Hindlimb muscle (tissue), 1 donor: ENCODE data around the gene CD84. TPM values are rescaled to one million over a fixed set of nuclear protein-coding genes. Genes with fewer than 3 reads are reported as not detected.
"Not testable (repeated sequence)": the region's sequence is repeated elsewhere in the genome, so short reads cannot be mapped to it uniquely, and the experiment has no call there.

Experiments used
- DNase-seq: peaks from one replicate; pipeline ENCODE4 v3.0.0-alpha.2; 2013
- polyA plus RNA-seq: library from polyadenylated mRNA; unstranded; fragments of 120-200 nt; gene quantifications from one replicate; pipeline ENCODE4 v1.2.1, GENCODE V29; 2013; ENCODE audit not compliant: insufficient read length

The CD84 gene, protein sequence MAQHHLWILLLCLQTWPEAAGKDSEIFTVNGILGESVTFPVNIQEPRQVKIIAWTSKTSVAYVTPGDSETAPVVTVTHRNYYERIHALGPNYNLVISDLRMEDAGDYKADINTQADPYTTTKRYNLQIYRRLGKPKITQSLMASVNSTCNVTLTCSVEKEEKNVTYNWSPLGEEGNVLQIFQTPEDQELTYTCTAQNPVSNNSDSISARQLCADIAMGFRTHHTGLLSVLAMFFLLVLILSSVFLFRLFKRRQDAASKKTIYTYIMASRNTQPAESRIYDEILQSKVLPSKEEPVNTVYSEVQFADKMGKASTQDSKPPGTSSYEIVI
- polyA plus RNA-seq: 3.2 TPM

DNA sequence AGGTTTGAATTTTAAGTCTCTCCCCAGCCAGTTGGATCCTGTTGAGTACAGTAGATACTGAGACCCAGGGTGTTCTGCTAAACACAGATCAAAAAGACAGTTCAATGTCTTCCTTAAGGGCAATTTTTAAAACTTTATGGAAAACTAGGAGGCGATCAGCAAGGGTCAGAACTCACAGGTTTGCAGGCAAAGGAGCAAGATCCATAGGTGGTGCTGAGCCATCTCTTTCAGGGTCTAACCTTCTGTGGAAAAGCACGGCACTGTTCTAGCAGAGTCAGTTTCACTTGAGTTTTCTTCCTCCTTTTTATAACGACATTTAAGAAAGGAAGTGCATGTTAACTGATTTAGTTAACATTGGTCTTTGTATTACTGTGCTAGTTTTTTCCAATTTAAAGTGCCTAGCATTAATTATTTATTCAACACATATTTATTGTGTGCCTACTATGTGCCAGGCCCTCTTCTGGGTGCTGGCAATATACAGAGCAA, at the start of gene CD84:
CD84 (minus strand) TSS at position 281 of the 486 bp plus-strand sequence; CDS start at position 222, 59 bp downstream.
- no peak for DNase-seq

DNA sequence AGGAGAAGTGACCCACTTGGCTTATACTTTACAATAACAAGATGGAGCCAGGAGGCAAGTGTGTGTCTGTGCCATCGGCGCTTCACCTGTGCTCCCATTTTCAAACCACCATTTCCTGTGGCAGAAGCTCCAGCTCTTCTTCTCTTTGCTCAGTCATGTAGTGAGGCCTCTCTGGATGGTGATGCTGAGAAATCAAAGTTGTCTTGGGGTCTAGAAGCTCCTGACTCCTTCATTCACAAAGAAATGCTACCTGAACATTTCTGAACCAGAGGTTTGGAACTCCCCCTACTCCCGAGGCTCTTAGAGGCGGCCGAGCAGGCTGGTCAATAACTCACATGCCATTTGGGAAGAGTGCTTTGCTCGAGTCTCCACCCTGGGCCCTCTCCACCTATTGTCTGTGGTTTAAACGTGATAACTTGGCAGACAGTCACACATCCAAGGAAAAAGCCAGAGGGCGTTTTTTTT, 49.5 kb upstream of the CD84 start:
- DNase-seq: no peak

DNA sequence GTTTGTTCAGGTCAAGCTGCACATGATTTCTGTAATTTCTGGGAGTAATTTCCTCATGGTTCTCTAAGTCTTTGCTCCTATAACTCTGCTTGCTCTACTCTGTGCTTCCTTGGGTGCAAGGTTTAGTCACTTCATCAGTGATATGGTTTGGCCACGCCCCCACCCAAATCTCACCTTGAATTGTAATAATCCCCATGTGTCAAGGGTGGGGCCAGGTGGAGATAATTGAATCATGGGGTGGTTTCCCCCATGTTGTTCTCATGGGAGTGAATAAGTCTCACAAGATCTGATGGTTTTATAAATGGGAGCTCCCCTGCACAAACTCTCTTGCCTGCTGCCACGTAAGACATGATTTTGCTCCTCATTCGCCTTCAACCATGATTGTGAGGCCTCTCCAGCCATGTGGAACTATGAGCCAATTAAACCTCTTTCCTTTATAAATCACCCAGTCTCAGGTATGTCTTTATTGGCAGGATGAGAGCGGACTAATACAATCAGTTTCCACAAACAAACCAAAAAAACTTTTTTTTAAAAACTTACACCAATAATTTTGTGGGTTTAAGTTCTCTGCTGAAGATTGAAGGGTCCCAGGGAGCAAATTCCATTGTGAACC, 48.5 kb upstream of the CD84 start:
- DNase-seq: not testable (repeated sequence)

DNA sequence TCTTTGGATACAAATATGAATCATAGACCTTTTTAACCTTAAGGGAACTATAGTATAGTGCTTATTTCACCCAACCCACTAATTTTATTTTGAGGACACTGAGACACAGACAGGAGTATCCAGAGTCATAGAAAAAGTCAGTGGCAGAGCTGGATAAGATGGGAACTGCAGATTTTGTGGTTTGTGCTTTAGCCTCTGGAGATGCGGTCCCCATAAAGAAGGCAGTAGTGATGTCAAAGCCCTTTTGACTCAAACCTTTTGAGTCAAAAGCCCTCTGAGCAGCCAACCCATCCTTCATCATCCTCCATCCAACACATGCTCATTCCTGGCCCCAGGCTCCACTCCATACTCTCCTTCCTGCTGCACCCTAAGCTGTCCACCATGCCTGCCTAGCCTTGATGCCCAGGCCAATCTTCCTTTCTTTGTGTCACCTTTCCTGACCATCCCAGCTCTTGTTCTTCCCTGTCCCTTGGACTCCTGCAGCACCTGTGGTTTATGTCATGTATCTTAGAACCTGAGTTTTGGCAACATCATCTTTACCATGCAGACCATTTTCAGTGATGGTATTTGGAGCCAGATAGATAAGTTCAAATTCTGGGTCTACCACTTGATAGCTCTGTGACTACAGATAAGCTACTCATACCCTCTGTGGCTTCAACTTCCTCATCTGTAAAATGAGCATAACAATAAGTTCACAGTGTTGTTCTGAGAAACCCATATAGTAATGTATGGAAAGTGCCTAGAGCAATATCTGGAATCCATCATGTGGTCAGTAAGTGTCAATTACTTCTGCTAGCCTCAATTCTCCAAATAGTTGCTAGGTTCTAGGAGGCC, 47.4 kb upstream of the CD84 start:
- no peak for DNase-seq

DNA sequence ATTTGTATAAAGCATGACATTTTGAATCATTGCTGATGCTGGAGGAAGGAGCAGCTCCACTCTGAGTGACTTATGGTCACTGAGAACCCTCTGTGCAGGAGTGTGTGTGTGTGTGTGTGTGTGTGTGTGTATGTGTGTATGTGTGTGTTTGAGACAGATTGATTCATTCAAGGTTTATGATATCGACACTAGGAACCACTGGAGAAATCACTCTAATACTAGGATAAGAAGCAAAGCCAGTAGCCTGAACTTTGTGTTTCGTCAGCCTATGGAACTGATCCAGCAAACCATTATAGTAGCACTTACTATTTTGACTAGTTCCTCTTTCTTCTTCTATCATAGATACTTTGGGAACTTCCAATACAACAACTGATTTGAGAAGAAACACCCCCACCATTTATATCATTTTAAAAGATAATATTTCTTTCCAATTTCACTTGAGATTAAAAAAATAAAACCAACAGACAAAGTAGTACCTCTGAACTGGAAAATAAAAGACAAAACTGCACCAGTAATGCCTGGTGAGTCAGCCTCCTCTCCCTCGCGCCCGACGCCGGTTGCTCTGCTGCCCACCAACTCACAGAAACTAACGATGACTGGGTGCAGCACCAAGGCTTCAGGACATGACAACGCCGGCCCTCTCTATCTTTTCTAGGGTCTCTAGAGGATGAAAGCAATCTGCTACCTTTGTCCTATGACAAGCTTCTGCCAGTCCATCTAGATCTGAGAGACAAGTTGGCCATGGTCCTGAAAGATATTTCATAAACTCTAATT, 46.6 kb upstream of the CD84 start:
- DNase-seq: no peak

DNA sequence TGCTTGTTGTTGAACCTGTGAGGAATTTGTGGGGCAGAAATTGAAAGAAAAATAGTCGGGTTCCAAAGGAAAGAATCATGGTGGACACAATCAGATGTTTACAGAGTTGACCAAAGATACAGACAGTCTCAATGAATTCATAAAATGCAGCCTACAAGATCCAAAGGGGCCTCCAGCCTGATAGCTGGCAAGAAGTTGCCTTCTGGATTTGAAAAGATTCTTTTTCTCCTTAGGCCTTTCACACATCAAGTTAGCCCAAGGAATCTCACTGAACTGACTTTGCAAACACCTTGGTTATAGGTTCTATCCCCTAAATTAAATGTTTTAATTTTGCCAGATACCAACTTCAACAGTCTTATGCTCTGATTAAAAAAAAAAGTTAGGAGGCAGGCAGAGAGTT, 46.0 kb upstream of the CD84 start:
- no peak for DNase-seq

DNA sequence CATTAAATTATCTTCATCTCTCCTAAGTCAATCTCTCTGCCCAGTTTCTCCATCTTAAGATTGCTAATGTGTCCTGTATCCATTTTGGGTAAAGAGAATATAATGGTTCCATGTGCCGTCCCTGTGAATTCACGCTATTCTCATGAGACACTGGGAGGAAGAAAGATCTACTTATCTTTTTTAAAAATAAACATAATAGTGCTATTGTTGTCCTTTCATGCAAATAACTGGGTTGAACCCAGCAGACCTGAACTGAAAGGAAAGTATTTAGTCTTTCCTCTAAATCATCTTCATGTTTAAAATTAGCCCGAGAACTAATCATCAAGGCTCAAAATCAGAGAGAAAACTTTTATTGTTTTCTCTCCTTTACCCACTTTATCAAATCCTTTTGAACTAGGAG, 45.2 kb upstream of the CD84 start:
- DNase-seq: no peak

DNA sequence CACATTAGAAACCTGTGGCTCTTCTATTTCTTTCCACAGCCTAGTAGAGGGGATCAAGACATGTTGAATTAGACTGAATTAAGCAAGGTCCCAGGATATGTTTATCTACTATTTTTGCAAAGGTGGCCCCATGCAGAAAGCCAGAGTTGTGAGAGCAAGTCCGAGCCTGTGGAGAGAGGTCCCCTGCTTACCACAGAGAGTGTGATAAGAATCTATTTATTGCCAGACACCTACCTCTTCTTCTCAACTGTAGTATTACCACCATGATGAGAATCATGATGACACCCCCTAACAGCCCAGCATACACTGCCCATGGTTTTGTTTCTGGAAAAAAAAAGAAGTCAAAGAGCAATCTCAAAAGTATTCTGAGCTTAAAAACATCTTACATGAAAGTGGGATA, 44.6 kb upstream of the CD84 start:
- DNase-seq: no peak

DNA sequence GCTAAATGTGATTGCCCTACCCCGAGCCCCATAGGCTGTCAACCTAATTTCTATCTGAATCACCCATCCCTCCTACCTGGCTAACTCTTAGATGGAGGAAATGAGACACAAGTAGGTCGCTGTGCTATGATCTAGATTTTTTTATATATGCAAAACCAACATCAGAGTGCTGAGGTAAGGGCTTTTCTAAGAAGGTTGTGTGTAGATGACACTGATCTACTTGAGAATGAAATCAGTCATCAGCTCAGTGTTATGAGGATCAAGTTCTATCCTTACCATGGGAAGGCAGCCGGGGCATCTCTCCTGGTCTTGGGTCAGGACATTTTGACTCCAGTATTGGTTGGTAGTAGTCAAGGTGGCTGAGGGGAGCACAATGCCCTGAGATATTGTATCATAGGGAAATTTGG, 43.9 kb upstream of the CD84 start:
- no peak for DNase-seq

DNA sequence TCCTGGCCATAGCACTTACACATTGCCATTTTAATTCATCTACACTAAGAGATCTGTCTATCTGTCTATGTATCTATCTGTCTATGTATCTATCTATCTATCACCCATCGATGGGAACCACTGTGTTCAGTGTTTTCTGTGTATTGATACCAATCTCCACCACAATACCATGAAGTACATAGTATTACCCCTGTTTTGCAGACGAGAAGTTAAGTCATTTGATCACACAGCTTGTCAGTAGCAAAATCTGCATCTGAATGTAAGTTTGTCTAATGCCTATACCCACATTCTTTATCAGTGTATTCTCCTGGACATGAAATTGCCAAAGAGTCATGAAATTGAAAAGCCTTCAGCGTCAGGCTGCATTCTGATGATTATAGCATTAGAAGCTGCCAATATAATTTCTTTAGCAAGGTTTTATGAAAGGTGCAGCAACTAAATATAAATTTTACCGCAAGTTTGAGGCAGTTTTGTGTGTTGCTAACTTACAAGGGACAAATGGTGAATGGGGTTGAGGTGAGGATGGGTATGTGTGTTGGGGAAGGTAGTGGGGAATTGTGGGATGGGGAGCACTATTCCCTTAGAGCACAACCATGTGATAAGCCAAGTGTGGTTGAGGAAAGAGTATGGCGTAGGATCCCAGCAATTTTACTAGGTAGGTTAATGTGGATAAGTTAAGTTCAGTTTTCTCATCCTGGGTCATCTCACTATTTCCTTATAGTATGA, 43.4 kb upstream of the CD84 start:
- DNase-seq: no peak

DNA sequence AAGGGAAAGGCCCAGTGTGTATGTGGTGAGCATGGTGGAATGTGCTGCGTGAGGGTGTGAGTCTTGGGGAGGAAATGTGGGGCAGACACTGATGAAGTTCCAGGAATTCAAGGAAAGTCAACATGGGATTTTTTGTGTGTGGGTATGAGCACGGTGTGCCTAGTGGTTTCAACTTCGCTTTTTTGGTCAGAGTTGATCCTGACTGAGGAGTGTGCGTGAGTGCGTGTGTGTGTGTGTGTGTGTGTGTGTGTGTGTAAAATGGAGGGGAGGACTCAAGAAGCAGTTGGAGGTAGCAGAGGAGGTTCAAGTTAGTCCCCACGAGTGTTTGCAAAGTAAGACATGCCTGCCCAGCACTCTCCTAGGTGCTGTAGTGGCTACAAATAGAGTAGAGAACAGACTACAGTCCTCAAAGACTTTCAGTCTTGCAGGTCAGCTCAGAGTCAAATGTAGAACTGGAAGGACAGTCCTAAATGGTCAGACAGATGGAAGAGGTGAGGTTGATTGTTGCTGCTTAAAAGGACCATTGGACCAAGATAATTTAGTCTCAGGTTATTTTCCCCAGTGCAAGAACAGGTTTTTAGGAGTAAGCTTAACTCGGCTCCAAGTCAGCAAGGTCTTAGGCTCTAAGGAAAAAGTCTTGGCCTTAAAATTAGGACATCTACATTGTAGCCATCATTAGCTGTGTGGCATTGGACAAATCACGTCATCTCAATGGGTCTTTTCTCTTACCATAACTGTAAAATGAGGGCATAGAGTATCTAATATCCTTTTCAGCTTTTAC, 42.5 kb upstream of the CD84 start:
- DNase-seq: no peak

DNA sequence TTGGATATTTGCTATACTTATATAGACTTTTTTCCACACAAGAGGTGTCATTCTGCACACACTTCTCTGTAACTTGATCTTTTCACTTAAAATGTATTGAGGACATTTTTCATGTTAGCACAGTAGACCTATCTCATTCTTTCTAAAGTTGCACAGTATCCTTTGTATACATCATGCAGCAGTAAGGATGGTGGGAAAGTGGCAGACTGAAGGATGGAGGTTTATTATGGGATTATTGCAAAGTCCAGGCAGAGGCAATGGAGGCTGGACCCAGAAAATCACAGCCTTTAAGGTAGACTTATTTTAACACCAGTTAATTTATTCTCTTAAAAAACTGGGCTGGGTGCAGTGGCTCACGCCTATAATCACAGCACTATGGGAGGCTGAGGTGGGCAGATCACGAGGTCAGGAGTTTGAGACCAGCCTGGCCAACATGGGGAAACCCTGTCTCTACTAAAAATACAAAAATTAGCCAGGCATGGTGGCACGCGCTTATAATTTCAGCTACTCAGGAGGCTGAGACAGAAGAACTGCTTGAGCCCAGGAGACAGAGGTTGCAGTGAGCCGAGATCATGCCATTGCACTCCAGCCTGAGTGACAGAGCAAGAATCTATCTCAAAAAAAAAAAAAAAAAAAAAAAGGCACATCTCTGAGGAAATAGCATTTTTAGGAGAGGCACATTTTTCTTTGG, 41.8 kb upstream of the CD84 start:
- no peak for DNase-seq

DNA sequence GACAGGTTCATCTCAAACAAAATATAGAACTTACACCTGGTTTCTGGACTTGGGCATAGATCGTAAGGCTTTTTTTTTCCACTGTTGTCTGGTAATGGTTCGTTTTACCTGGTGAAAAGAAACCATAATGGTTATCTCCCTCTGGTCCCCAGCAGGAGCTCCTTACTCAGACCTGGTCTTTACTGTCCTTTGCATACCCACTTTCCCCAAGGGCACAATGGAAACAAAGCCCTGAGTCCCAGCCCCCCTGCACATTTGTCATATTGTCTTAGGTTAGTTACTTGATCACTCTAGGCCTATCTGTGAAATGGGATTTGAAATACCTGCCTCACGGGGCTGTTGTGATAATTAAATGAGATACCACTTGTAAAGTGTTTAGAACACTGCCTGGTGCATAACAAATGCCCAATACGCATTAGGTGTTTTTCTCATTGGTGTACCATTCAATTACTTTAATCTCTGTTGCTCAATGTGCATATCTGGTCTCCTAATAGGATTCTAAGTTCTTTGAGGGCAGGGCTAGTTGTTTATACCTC, 40.5 kb upstream of the CD84 start:
- DNase-seq: no peak

DNA sequence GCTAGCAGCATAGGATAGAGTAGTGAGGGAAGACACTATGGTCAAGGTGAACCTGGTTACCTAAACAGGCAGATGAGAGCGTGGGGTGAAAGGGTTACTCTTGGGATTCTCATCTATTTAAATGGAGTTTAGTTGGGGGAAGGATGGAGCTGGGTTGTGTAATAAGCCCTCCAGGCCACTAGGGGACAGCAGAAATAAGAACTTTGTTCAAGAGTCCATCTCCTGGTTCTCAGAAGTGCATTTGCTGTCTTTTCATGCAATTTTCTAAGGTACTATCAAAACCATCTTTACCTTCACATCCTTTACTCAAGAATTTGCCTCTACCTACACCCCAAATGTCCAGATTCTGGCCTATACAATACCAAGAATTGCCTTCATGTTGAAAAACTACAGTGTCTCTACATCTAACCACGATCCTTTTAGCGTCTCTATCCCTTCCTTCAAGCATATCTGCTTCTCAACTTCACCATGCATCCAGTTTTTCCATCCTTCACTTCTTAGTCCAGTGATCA, 39.5 kb upstream of the CD84 start:
- no peak for DNase-seq

DNA sequence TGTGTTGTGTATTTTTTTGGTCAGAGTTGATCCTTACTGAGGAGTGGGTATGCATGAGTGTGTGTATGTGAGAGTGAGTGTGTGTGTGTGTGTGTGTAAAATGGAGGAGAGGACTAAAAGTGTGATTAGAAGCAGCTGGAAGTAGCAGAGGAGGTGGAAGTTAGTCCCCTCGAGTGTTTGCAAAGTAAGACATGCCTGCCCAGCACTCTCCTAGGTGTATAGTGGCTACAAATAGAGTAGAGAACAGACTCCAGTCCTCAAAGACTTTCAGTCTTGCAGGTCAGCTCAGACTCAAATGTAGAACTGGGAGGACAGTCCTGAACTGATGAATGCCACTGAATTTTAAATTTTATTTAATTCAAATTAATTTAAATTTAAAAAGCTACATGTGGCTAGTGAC, 39.0 kb upstream of the CD84 start:
- no peak for DNase-seq

DNA sequence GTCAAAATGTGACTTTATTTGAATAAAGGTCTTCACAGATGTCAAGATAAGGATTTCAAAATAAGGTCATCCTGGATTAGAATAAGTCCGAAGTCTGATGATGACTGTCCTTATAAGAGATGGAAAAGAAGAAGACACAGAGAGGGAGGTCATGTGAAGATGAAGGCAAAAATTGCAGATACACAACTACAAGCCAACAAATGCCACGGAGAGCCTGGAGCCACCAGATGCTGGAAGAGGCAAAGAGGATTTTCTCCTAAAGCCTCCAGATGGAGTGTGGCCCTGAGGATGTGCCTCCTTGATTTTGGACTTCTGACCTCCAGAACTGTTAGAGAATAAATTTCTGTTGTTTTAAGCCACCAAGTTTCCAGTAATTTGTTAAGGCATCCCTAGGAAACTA, 36.4 kb upstream of the CD84 start:
- no peak for DNase-seq

DNA sequence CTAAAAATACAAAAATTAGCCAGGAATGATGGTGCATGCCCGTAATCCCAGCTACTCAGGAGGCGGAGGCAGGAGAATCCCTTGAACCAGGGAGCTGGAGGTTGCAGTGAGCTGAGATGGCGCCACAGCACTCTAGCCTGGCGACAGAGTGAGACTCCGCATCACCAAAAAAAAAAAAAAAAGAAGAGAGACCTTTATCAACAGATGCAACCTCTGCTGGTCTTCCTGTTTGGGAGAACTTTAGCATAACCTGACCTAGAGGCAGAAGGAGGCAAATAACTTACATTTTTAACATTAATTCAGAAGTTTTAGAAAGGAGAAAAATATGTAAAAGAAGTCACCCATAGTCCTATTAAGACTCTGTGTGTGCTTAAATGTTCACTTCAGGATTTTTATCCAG, 35.1 kb upstream of the CD84 start:
- DNase-seq: no peak

DNA sequence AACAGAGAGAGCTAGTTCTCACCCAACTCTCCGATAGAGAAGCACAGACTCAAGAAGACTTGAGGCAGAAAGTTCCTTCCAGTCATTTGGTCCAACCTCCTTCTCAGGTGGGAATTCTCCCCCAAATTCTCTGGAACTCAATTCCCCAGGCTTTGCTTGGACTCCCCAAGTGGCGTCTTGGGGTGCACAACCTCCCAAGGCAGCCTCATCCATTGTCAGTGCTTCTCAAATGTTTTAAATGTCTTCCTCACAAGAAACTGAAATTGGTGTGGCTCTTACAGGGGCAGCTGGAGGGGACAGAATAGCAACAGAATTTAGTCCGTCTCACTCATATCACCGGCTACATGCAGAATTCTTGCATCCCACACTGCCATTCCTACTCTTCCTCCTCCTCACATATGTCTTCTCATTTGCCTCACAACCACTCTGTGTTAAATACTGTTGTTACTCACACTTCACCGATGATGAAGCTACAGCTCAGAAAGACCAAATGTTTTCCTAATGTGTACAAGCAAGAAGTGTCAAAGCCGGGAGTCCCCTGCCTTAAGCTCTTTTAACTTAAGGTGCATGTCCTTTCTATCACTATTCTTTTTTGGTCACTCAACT, 33.4 kb upstream of the CD84 start:
- no peak for DNase-seq

DNA sequence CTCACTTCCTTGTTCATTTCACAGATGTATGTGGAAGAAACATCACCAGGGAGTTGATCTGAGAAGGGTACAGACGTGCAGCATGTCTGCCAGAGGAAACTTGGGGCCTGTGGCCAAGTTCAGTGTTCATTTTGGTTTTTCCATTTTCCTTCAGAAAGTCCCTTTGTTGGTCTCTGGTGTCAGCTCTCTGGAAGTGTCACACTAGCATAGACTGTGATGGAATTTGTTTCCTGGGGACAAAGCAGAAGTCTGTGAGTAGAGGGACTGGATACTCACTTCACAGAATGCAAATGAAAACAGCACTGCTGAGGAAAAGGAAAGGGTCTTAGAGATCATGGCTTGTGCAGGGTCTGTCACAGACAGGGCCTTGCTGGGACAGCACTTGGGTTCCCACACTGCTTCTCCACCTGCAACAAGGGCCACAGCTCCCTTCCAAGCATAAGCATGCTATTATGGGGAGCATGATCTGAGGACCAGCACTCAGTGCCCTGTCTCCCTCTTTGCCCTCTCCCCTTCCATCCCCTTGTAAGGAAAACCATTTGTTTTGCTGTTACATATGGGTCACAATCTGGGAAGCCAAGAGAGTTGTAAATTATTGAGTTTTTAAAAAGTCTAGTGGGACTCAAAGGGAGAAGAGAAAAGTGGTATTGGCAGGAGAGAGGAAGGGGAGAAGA, 31.4 kb upstream of the CD84 start:
- no peak for DNase-seq
